Endothelial cell of umbilical vein (primary cell): ENCODE results near the gene IL6. TPM values are rescaled to one million over a fixed set of nuclear protein-coding genes. Genes with fewer than 3 reads are reported as not detected.

Experiments used
- BruUV-seq: library from RNA; stranded (reverse); fragments of 400-500 nt; replicated peaks from 2 replicates; lab custom pipeline; 2021; lab: Mats Ljungman, UMichigan
- CTCF ChIA-PET: fragments of 300-600, 350-600 bp; sonication (Branson Sonifier 250); formaldehyde crosslinking; loops from one replicate; lab custom pipeline; 2021; ENCODE audit warnings: antibody characterized with exemption, inconsistent platforms; lab: Charles Lee
- POLR2A ChIA-PET: fragments of 300-600, 350-600 bp; sonication (Branson Sonifier 250); formaldehyde crosslinking; loops from one replicate; lab custom pipeline; 2021; ENCODE audit warnings: antibody characterized with exemption, inconsistent platforms; lab: Charles Lee
- DNase-seq: peaks from one replicate; pipeline ENCODE4 v3.0.0-alpha.2; 2011; ENCODE audit warnings: low read depth, low spot score
- FAIRE-seq: peaks from 2 replicates; lab custom pipeline; 2011; peaks lifted over from hg19 to GRCh38; lab: Jason Lieb, UNC
- H2AFZ ChIP-seq: 2 replicates; pipeline ENCODE4 v1.6.0; 2012; ENCODE audit warnings: low read depth, low read length, control low read depth, inconsistent platforms
- H3K27ac ChIP-seq: 2 replicates; pipeline ENCODE4 v1.5.1; 2011; ENCODE audit warnings: low read depth, mild to moderate bottlenecking, control low read depth, low read length, moderate library complexity; ENCODE audit not compliant: insufficient read depth
- H3K27me3 ChIP-seq, 2 experiments: 2 replicates each; pipeline versions ENCODE4 v1.6.0 to v1.6.1; 2011; ENCODE audit warnings: low read length in 2 of 2, mixed read lengths in 1 of 2; ENCODE audit not compliant: control insufficient read depth in 2 of 2, insufficient read depth in 2 of 2
- H3K36me3 ChIP-seq, 2 experiments: 2 replicates in 1 of 2; 3 replicates in 1 of 2; pipeline ENCODE4 v1.5.1; 2011; ENCODE audit warnings: low read length in 2 of 2, mild to moderate bottlenecking in 1 of 2, moderate library complexity in 1 of 2; ENCODE audit not compliant: control insufficient read depth in 2 of 2, insufficient read depth in 2 of 2; ENCODE audit errors: extremely low read depth in 1 of 2
- H3K4me1 ChIP-seq: 3 replicates; pipeline ENCODE4 v1.5.1; 2011; ENCODE audit warnings: mild to moderate bottlenecking, low read length; ENCODE audit not compliant: control insufficient read depth, insufficient read depth; ENCODE audit errors: extremely low read depth
- H3K4me2 ChIP-seq: 2 replicates; pipeline ENCODE4 v1.6.1; 2011; ENCODE audit warnings: low read length, control low read depth, mixed read lengths; ENCODE audit not compliant: insufficient read depth
- H3K4me3 ChIP-seq, 3 experiments: fragments of 200-600 bp in 1 of 3; sonication (generic), shearing (Covaris generic) in 1 of 3; replicated peaks in 1 of 3; 2 replicates each; pipeline ENCODE4 v1.5.1; 2011 to 2016; ENCODE audit warnings: control low read depth in 3 of 3, low read length in 3 of 3, mild to moderate bottlenecking in 2 of 3, inconsistent platforms in 1 of 3, low read depth in 1 of 3, moderate library complexity in 1 of 3; ENCODE audit not compliant: insufficient read depth in 1 of 3
- H3K79me2 ChIP-seq: 2 replicates; pipeline ENCODE4 v1.6.0; 2012; ENCODE audit warnings: low read length, inconsistent platforms; ENCODE audit not compliant: control insufficient read depth, insufficient read depth
- H3K9ac ChIP-seq: replicated peaks from 2 replicates; pipeline ENCODE3; 2011; ENCODE audit warnings: low read length, control low read depth; ENCODE audit not compliant: insufficient read depth; ENCODE audit errors: extremely low read depth
- H3K9me1 ChIP-seq: replicated peaks from 3 replicates; pipeline ENCODE4 v1.6.0; 2011; ENCODE audit warnings: mild to moderate bottlenecking, low read length; ENCODE audit not compliant: control insufficient read depth, insufficient read depth; ENCODE audit errors: extremely low read depth
- H3K9me3 ChIP-seq: replicated peaks from 2 replicates; pipeline ENCODE4 v1.5.1; 2012; ENCODE audit warnings: low read length, inconsistent platforms; ENCODE audit not compliant: control insufficient read depth, insufficient read depth
- H4K20me1 ChIP-seq: replicated peaks from 2 replicates; pipeline ENCODE3; 2011; ENCODE audit warnings: mild to moderate bottlenecking, low read length; ENCODE audit not compliant: control insufficient read depth, insufficient read depth; ENCODE audit errors: extremely low read depth
- EZH2 ChIP-seq: IDR thresholded peaks from 2 replicates; pipeline ENCODE4 v1.6.1; 2012; ENCODE audit warnings: borderline replicate concordance, low read depth, mild to moderate bottlenecking, moderate library complexity, low read length, inconsistent platforms; ENCODE audit not compliant: severe bottlenecking
- FOS ChIP-seq: IDR thresholded peaks from 2 replicates; pipeline ENCODE4 v1.6.1; 2011; ENCODE audit warnings: mild to moderate bottlenecking, low read length, moderate library complexity, borderline replicate concordance; ENCODE audit not compliant: insufficient read depth
- GATA2 ChIP-seq: IDR thresholded peaks from 2 replicates; pipeline ENCODE4 v1.7.0; 2011; ENCODE audit warnings: low read depth, mild to moderate bottlenecking, moderate library complexity, mixed read lengths, low read length; ENCODE audit not compliant: insufficient read length, insufficient read depth
- JUN ChIP-seq: IDR thresholded peaks from 2 replicates; pipeline ENCODE4 v1.6.1; 2011; ENCODE audit warnings: borderline replicate concordance, low read depth; ENCODE audit not compliant: insufficient read length, insufficient read depth
- MYC ChIP-seq: IDR thresholded peaks from one replicate; pipeline ENCODE4 v1.6.1; 2011; ENCODE audit warnings: mild to moderate bottlenecking, low read depth, low read length
- POLR2A ChIP-seq: IDR thresholded peaks from 2 replicates; pipeline ENCODE4 v1.6.1; 2012; ENCODE audit warnings: low read depth, mild to moderate bottlenecking, control low read depth, low read length
- POLR2AphosphoS5 ChIP-seq: IDR thresholded peaks from 2 replicates; pipeline ENCODE4 v1.6.1; 2012; ENCODE audit warnings: low read depth, mild to moderate bottlenecking, control low read depth, low read length, moderate library complexity; ENCODE audit not compliant: insufficient read depth
- dilution Hi-C: fragments of 300-500 bp; cut with MboI; formaldehyde crosslinking; loops from one replicate; pipeline ENCODE4 v1.15.0; 2019; ENCODE audit warnings: low sequenced_read_pairs; ENCODE audit not compliant: extremely low pct_ligation_motif_present
- intact Hi-C: fragments of 100-400 bp; cut with micrococcal nuclease; formaldehyde crosslinking; loops from one replicate; pipeline ENCODE4 v1.10.0; 2022
- polyA plus RNA-seq, 4 experiments: library from polyadenylated mRNA; depleted of rRNA in 3 of 4; stranded (reverse) in 3 of 4; unstranded in 1 of 4; fragments of >200 nt; gene quantifications; 2 replicates each; pipeline versions ENCODE4 v1.2.1 to v1.2.3, GENCODE V29; 2011 to 2012; ENCODE audit warnings: missing spikeins in 1 of 4
- total RNA-seq: library from RNA; stranded (reverse); gene quantifications from 2 replicates; pipeline ENCODE4 v1.2.3, GENCODE V29; 2021
- TF ChIP-seq, protein P1 (sequence below): IDR thresholded peaks from 2 replicates; pipeline ENCODE4 v1.6.1; 2011; ENCODE audit not compliant: insufficient read depth, insufficient read length
- TF ChIP-seq, protein P2 (sequence below), 2 donors: IDR thresholded peaks; 1 replicate in 1 of 2; 2 replicates in 1 of 2; pipeline ENCODE4 v1.5.1; 2011; ENCODE audit warnings: low read length in 2 of 2, mild to moderate bottlenecking in 2 of 2, moderate library complexity in 2 of 2, control low read depth in 1 of 2, inconsistent platforms in 1 of 2, low read depth in 1 of 2; ENCODE audit not compliant: insufficient read depth in 1 of 2; ENCODE audit errors: extremely low read depth in 1 of 2

The IL6 gene
- total and polyA plus RNA-seq, 2 donors (not counting 3 experiments of a cell fraction or from before 2014, with no cell fraction given): 11.0 to 16.5 TPM

DNA sequence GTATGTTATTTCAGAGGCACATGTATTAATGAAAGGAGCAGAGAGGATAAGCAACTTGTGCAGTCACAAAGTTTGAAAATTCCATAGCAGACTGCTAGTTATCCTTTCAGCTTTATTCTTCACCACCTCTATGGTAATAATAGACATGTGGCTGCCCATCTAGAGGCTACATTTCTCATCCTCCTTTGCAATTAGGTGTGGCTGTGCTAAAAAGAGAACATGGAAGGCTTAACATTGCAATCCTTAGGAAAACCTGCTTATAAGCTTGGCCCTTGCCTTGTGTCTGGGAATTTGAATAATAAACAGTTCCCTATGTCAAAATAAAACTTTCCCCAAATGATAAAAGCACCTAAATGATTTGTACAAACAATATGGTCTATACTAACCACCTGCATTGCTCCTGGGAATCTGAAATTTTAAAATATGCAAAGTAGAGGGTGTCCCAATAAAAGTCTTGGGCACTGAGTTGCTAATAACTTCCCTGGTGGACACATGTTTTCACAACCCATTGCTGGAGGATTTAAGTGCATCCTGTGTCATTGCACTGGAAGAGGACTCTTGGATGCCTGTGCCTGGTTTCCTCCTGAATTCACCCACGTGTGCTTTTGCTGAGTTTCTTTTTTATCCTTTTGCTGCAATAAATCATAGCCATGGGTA lies 30.5 kb downstream of the IL6 start:
- dilution Hi-C loops (no loop called here), intact Hi-C loops (no loop called here)
- Histone ChIP-seq H3K9me3 (no peaks in the 10 kb centered on the region), H3K36me3 (no peaks in the 10 kb centered on the region), H3K27ac (no peak overlapping the region), H3K9ac (no peak overlapping the region), H3K27me3 (peaks cover 0 to 3% of the 10 kb centered on the region in 2 experiments), H3K4me2 (no peak overlapping the region), H3K4me3 (no peak overlapping the region), H3K9me1 (no peaks in the 10 kb centered on the region), H2AFZ (no peak overlapping the region), H3K4me1 (no peaks in the 10 kb centered on the region), H4K20me1 (no peaks in the 10 kb centered on the region), H3K79me2 (no peaks in the 10 kb centered on the region)
- TF ChIP-seq MYC (no peak), POLR2AphosphoS5 (no peak), EZH2 (no peak), JUN (no peak), FOS (no peak), GATA2 (no peak), POLR2A (no peak)
- TF ChIP-seq, protein P1, sequence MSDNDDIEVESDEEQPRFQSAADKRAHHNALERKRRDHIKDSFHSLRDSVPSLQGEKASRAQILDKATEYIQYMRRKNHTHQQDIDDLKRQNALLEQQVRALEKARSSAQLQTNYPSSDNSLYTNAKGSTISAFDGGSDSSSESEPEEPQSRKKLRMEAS: no peak
- TF ChIP-seq, protein P2, sequence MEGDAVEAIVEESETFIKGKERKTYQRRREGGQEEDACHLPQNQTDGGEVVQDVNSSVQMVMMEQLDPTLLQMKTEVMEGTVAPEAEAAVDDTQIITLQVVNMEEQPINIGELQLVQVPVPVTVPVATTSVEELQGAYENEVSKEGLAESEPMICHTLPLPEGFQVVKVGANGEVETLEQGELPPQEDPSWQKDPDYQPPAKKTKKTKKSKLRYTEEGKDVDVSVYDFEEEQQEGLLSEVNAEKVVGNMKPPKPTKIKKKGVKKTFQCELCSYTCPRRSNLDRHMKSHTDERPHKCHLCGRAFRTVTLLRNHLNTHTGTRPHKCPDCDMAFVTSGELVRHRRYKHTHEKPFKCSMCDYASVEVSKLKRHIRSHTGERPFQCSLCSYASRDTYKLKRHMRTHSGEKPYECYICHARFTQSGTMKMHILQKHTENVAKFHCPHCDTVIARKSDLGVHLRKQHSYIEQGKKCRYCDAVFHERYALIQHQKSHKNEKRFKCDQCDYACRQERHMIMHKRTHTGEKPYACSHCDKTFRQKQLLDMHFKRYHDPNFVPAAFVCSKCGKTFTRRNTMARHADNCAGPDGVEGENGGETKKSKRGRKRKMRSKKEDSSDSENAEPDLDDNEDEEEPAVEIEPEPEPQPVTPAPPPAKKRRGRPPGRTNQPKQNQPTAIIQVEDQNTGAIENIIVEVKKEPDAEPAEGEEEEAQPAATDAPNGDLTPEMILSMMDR (IDR thresholded peaks at IDR 0.05; ENCODE audit: extremely low read depth in 1 of 2, insufficient read depth in 1 of 2, low read depth in 1 of 2, low read length in 2 of 2): no peak
- FAIRE-seq: no peak
- no peak for DNase-seq
- ChIA-PET CTCF (interaction anchor here (2.0 to 2.4 kb wide), 2 partner anchors 21 to 26 kb away, joined by 6 to 14 read pairs; no protein-coding TSS in a partner anchor), POLR2A (no interaction called here)
- no TSS peak for BruUV-seq
